HUES6 (cell line): ENCODE data around the gene CSTB.

Source experiments
- H3K27ac ChIP-seq: 2 replicates; pipeline ENCODE4 v1.7.0; 2013; ENCODE audit warnings: low read depth, mild to moderate bottlenecking, low read length, inconsistent platforms
- H3K27me3 ChIP-seq: 2 replicates; pipeline ENCODE4 v1.6.1; 2013; ENCODE audit warnings: low read length; ENCODE audit not compliant: control insufficient read depth, insufficient read depth
- H3K36me3 ChIP-seq: 2 replicates; pipeline ENCODE4 v1.6.1; 2013; ENCODE audit warnings: low read length; ENCODE audit not compliant: control insufficient read depth, insufficient read depth
- H3K4me1 ChIP-seq: 2 replicates; pipeline ENCODE4 v1.6.1; 2013; ENCODE audit warnings: low read length; ENCODE audit not compliant: control insufficient read depth, insufficient read depth
- H3K4me3 ChIP-seq: 2 replicates; pipeline ENCODE4 v1.5.1; 2013; ENCODE audit warnings: low read depth, low read length
- H3K9ac ChIP-seq: one replicate; pipeline ENCODE4 v1.6.1; 2013; ENCODE audit warnings: mild to moderate bottlenecking, low read length
- H3K9me3 ChIP-seq: 2 replicates; pipeline ENCODE4 v1.6.1; 2013; ENCODE audit warnings: low read depth, low read length; ENCODE audit not compliant: control insufficient read depth, insufficient read depth

CSTB gene

DNA sequence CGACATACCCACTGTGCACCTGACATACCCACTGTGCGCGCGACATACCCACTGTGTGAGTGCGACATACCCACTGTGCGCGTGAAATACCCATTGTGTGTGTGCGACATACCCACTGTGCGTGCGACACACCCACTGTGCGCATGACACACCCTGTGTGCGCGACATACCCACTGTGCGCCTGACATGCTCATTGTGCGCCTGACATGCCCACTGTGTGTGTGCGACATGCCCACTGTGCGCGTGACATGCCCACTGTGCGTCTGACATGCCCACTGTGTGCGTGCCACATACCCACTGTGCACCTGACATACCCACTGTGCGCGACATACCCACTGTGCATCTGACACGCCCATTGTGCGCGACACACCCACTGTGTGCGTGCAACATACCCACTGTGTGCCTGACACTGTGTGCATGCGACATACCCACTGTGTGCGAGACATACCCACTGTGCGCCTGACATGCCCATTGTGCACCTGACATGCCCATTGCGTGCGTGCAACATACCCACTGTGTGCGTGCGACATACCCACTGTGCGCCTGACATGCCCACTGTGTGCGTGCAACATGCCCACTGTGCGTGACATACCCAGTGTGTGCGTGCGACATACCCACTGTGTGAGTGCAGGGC is 10.8 kb upstream of the CSTB start:
- Histone ChIP-seq H3K27ac (no peak overlapping the region), H3K4me1 (peaks cover 4% of the 10 kb centered on the region; the same call in 1 of the 2 replicates), H3K27me3 (no peaks in the 10 kb centered on the region), H3K4me3 (no peak overlapping the region), H3K9ac (no peak overlapping the region), H3K9me3 (no peaks in the 10 kb centered on the region), H3K36me3 (peaks cover 14% of the 10 kb centered on the region)

GRCh38 chr21:43786300-43786806 is 10.2 kb upstream of the CSTB start:
- H3K4me1 ChIP-seq = peaks cover 4% of the 10 kb centered on the region; the same call in 1 of the 2 replicates
- H3K27me3 ChIP-seq = no peaks in the 10 kb centered on the region
- H3K9me3 ChIP-seq = no peaks in the 10 kb centered on the region
- H3K9ac ChIP-seq = no peak overlapping the region
- no peak overlapping the region for H3K27ac ChIP-seq
- no peak overlapping the region for H3K4me3 ChIP-seq
- H3K36me3 ChIP-seq = peaks cover 8% of the 10 kb centered on the region

DNA sequence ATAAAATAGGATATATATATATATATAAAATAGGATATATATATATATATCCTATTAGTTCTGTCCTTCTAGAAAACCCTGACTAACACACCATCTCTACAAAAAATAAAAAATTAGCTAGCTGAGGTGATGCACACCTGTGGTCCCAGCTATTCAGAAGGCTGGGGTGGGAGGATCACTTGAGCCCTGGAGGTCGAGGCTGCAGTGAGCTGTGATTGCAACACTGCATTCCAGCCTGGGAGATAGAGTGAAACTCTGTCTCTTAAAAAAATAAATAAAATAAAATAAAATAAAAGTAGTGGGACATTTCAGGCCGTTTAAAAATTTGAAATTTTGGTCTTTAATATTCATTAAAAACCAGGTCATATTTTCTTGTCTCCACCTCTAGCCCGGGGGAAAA is 9.0 kb upstream of the CSTB start:
- H3K4me1 ChIP-seq = peaks cover under 1% of the 10 kb centered on the region; the same call in 1 of the 2 replicates
- no peaks in the 10 kb centered on the region for H3K27me3 ChIP-seq
- H3K36me3 ChIP-seq = no peaks in the 10 kb centered on the region
- no peak overlapping the region for H3K27ac ChIP-seq
- H3K4me3 ChIP-seq = no peak overlapping the region
- no peaks in the 10 kb centered on the region for H3K9me3 ChIP-seq
- no peak overlapping the region for H3K9ac ChIP-seq

DNA sequence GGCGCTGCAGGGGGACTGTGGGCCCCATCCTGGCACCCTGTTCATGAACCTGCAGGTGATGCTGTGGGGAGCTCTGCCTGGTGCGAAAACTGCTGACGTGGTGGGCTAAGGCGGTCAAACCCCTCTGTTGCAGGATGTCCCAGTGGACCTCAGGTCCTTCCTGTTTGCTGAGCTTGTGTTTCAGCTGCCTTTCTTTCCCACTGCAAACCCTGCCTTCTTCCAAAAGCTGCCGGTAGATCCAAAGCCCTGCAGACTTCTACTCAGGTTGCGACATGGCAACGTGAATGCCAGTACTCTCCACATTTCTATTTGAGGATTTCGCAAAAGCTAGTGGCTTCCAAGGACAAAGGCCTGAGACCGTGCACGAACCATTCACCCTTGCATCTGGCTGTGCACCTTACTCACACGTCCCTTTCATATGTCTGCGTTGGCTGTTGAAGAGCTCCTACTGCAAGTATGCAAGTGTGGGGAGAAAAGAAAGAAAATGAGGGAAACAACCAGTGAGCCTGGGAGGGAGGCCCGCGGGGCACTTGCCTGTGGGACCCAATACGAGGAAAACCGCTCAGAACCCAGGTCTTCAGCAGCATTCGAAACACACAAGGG is 7.1 kb upstream of the CSTB start:
- Histone ChIP-seq H3K36me3 (no peaks in the 10 kb centered on the region), H3K27ac (no peak overlapping the region), H3K9ac (no peak overlapping the region), H3K27me3 (no peaks in the 10 kb centered on the region), H3K4me3 (no peak overlapping the region), H3K4me1 (peaks cover 7% of the 10 kb centered on the region), H3K9me3 (no peaks in the 10 kb centered on the region)

- no peak overlapping the region for H3K9ac ChIP-seq
- no peak overlapping the region for H3K4me3 ChIP-seq
- H3K27me3 ChIP-seq = no peaks in the 10 kb centered on the region
- H3K9me3 ChIP-seq = no peaks in the 10 kb centered on the region
- H3K36me3 ChIP-seq = no peaks in the 10 kb centered on the region
- no peak overlapping the region for H3K27ac ChIP-seq
- peaks cover 7% of the 10 kb centered on the region for H3K4me1 ChIP-seq
Observed at GRCh38 chr21:43782431-43783097, 6.5 kb upstream of the CSTB start.

GRCh38 chr21:43781846-43782245 is 5.7 kb upstream of the CSTB start:
- no peak overlapping the region for H3K27ac ChIP-seq
- no peaks in the 10 kb centered on the region for H3K9me3 ChIP-seq
- H3K27me3 ChIP-seq = no peaks in the 10 kb centered on the region
- H3K9ac ChIP-seq = no peak overlapping the region
- H3K4me3 ChIP-seq = no peak overlapping the region
- H3K36me3 ChIP-seq = no peaks in the 10 kb centered on the region
- peaks cover 7% of the 10 kb centered on the region for H3K4me1 ChIP-seq

GRCh38 chr21:43779660-43780059 is 3.6 kb upstream of the CSTB start:
- peaks cover 11% of the 10 kb centered on the region for H3K4me1 ChIP-seq
- no peak overlapping the region for H3K4me3 ChIP-seq
- no peak overlapping the region for H3K27ac ChIP-seq
- H3K9me3 ChIP-seq = no peaks in the 10 kb centered on the region
- H3K27me3 ChIP-seq = no peaks in the 10 kb centered on the region
- no peak overlapping the region for H3K9ac ChIP-seq
- peaks cover under 1% of the 10 kb centered on the region; the same call in 1 of the 2 replicates for H3K36me3 ChIP-seq

- Histone ChIP-seq H3K27me3 (no peaks in the 10 kb centered on the region), H3K27ac (no peak overlapping the region), H3K9me3 (no peaks in the 10 kb centered on the region), H3K4me1 (peaks cover 11% of the 10 kb centered on the region), H3K4me3 (no peak overlapping the region), H3K36me3 (peaks cover 10% of the 10 kb centered on the region), H3K9ac (no peak overlapping the region)
Observed at GRCh38 chr21:43778469-43779335, 2.6 kb upstream of the CSTB start.

- Histone ChIP-seq H3K27ac (no peak overlapping the region), H3K9me3 (no peaks in the 10 kb centered on the region), H3K9ac (no peak overlapping the region), H3K4me3 (no peak overlapping the region), H3K36me3 (peaks cover 18% of the 10 kb centered on the region), H3K27me3 (no peaks in the 10 kb centered on the region), H3K4me1 (peaks cover 14% of the 10 kb centered on the region)
Observed at GRCh38 chr21:43777953-43778352, 1.8 kb upstream of the CSTB start.

DNA sequence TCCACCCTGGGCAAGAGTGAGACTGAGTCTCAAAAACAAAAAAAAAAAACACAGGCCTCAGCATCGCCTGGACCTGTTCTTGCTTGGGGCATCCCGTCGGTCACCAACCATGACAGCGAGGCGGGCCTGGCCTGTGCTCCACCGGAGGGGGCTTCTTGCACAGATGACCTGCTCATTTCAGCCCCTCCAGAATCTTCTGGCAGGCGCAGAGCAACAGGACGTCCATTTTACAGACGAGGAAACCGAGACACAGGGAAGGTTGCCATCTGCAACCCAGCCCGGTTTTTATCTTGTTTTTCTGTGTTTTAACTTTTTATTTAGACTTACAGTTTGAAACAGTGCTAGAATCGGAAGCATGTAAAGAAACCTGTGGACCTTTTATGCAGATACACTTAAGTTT is 918 bp downstream of the CSTB start:
- peaks cover 34% of the 10 kb centered on the region for H3K4me1 ChIP-seq
- no peaks in the 10 kb centered on the region for H3K27me3 ChIP-seq
- peak overlapping the region; percentile 73 for H3K4me3 ChIP-seq
- H3K9me3 ChIP-seq = no peaks in the 10 kb centered on the region
- H3K36me3 ChIP-seq = peaks cover 19% of the 10 kb centered on the region
- H3K27ac ChIP-seq = no peak overlapping the region
- H3K9ac ChIP-seq = peak overlapping the region; percentile 76
